Activated CD8-positive, alpha-beta memory T cell treated with anti-CD3 and anti-CD28 coated beads, Interleukin-2, amount 50 U/mL, for 48 hours (primary cell): ENCODE data around the gene GZMM.

ENCODE experiments used
- DNase-seq: peaks from one replicate; pipeline ENCODE4 v3.0.0-alpha.2; 2020

The GZMM gene

DNA sequence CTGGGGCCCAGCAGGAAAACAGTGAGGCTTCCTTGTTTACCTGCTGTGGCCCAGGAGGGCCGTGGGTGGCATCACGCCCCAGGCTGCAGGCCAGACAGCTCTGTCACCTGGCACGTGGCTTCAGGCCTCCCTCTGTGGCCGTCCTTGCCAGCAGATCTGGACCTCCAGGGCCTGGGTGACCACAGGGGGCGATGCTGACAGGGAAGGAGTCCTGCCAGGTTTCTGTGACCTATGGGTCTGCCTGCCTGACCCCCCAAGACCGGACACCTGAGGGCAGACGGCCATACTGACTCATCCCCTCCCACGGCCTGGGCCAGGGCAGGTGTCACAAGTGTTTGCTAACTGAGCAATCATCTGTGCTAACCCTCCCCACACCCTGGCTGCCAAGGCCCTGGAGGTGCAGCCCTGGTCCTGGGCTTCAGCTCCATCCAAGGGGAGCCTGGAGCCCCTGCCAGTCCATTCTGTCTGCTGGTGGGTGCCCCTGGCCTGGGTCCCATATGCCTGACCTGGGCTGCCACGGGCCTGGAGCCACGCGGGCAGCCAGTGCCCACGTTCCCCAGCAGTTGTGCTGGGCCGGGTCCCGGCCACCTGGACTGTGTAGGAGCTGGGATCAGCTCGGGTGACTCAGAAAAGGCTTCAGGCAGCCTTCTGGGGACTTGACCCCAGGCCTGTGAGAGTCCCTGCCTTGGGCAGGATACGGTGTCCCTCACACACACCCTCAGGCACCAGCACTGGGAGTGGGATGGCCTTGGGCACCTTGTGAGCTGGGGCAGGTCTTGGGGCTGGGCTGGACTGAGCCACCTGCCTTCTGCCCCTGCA is 8.6 kb upstream of the GZMM start:
- no peak for DNase-seq

- DNase-seq = no peak
Measured at GRCh38 chr19:536031-536880, 7.6 kb upstream of the GZMM start.

DNA sequence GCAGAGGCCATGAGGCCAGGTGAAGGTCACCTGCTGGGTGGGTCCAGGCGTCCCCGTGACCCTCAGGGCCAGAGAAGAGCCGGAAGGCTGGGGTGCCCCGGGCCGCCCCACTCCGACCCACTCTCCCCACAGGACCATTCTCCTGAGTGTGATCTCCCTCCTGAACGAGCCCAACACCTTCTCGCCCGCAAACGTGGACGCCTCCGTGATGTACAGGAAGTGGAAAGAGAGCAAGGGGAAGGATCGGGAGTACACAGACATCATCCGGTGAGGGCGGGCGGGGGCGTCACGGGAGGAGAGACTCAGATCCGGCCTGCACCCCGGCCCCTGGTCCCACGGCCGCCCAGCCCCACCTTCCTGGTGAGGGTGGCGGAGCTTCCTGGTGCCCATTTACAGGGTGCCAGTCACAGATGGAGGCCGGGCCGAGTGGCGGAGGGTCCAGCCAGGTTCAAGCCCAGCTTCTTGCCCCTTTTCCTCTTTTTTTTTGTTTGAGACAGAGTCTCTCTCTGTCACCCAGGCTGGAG is 6.9 kb upstream of the GZMM start:
- DNase-seq = no peak

- no peak for DNase-seq
Measured at GRCh38 chr19:538641-539428, 5.0 kb upstream of the GZMM start.

DNA sequence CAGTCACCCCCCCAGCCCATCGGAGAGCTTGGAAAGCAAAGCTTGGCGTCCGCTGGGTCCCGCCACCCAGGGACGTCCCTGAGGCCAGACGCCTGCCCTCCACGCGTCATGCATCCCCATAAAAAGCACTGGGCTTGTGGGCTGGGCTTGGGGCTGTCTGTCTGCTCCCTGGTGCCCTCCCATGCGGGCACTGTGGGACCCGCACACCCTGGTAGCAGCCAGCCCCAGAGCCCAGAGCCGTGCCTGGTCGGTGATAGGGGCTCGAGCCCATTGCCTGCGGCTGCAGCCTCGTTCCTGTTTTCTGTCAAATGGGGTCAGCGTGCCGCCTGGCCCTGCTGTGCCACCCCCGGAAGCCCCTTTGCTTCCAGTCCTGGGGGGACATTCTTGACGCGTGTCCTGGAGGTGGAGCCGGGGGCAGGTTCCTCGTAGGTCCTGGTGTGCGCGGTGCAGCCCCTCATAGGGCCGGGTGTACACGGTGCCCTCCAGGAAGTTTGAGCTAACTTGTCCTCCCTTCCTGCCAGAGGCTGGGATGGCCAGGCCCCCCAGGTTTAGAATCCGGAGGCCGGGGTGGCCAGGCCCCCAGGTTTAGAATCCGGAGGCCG is 4.3 kb upstream of the GZMM start:
- no peak for DNase-seq

DNA sequence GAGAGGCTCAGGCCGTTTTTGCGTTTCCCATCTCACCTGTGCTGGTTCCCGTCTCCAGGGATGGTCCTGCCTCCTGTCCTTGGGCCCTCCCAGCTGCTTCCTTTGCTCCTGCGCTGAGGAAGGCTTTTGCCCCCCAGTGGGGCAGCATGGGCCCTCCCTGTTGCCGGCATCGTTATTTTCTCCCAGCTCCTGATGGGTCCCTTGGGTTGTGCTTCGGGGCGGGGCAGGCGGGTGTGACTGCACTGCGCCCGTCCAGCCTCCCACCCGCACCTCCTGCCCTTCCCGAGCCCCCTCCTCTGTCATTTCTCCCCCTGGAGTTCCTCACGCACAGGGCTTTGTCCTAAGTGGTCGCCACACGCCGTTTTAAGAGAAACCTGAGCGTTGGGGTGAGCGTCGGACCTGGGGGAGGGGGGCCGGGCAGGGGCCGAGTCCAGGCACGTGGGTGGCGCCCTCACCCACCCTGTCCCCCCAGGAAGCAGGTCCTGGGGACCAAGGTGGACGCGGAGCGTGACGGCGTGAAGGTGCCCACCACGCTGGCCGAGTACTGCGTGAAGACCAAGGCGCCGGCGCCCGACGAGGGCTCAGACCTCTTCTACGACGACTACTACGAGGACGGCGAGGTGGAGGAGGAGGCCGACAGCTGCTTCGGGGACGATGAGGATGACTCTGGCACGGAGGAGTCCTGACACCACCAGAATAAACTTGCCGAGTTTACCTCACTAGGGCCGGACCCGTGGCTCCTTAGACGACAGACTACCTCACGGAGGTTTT is 2.8 kb upstream of the GZMM start:
- no peak for DNase-seq

DNA sequence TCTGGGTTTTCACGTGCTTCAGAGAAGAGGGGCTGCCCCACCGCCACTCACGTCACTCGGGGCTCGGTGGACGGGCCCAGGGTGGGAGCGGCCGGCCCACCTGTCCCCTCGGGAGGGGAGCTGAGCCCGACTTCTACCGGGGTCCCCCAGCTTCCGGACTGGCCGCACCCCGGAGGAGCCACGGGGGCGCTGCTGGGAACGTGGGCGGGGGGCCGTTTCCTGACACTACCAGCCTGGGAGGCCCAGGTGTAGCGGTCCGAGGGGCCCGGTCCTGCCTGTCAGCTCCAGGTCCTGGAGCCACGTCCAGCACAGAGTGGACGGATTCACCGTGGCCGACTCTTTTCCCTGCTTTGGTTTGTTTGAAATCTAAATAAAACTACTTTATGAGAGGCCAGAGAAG is 2.2 kb upstream of the GZMM start:
- no peak for DNase-seq

DNA sequence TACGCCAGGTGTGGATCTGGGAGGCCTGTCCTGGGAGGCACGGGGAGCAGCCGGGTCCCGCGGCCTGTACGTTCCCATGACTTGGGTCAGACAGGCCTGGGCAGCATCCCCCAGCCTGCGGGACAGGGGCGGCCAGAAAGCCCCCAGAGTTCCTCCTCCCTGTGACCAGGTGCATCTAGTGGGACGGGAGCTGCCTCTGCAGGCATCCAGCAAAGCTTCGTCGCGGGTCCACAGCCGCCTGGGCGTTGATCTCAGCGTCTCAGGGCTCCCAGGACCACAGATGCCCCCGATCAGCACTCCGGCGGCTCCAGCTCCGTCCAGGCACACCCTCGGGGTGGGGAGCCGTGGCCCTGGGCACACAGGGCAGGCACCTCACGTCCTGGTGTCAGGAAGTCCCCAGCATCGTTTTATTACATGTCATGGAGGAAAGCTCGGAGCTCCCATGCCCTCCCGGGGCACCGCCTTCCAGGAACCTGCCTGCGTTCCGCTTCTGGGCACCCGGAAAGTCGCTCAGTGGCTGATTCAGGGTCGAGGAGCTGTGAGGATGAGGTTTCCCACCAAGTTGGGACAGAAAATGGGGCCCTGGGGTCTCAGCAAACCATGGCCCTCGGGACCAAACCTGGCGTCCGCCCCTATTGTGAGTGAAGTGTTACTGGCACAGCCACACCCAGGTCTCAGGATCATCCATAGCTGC is 1.5 kb upstream of the GZMM start:
- no peak for DNase-seq

GRCh38 chr19:547117-547516 is 3.3 kb downstream of the GZMM start:
- DNase-seq = no peak

DNA sequence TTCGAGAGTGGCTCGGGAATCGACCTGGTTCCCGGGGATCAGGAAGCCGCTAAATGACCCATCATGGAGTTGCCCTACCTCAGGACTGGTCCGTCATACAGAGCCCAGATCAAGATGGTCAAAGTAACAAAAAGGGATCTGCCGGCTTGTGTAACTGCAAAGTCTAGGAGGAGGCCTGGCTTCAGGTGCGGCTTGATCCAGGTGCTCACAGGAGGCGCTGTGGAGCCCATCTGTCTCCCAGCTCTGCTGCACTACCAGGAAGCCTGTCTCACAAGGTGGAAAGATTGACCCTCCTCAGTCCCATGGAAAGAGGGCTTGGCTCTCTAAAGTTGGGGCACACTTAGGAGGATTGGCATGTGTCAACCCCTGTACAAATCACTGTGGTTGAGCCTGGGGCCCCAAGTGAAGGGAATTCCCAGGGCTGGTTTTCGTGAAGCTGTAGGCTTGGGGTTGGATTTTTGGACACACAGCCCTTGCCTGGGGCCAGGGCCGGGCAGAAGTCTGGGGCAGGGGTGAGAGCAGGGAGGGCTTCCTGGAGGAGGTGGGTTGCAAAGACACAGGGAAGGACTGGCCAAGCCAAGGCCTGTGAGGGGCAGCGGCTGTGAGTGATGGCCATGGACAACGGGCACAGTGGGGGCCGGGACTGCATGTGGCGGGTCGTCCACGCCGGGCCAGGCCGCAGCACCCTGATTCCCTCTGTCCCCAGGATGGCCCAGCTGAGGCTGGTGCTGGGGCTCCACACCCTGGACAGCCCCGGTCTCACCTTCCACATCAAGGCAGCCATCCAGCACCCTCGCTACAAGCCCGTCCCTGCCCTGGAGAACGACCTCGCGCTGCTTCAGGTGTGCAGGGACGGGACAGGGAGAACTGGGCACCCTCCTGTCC is 4.2 kb downstream of the GZMM start:
- DNase-seq = no peak

GRCh38 chr19:548886-549830 is 5.3 kb downstream of the GZMM start:
- no peak for DNase-seq

DNA sequence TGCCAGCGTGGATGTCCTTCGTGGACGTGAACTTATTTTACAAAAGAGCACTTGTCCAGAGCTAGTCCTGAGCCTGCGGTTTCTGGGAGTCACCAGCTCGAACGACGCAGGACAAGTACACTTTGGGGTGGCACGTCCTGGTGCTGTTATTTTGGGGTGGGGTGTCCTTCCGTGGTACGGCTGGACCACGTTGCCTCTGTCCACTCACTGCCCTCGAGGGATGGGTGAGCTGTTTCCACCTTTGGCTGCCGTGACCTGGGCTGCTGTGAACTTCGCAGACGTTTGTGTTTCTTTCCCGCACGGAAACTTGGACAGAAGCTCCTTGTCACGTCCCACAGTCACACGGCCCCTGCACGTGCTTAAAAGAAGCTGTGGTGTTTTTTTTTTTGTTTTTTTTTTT is 11.0 kb downstream of the GZMM start:
- no peak for DNase-seq

DNA sequence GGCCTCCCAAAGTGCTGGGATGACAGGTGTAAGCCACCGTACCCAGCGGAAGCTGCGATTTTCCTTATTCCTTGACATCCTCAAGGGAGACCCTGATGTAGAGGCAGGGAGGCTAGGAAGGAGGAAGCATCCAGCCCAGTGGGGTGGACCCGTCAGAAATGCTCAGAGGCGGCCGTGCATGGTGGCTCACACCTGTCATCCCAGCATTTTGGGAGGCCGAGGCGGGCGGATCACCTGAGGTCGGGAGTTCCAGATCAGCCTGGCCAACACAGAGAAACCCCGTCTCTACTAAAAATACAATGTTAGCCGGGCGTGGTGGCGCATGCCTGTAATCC is 11.6 kb downstream of the GZMM start:
- no peak for DNase-seq

DNA sequence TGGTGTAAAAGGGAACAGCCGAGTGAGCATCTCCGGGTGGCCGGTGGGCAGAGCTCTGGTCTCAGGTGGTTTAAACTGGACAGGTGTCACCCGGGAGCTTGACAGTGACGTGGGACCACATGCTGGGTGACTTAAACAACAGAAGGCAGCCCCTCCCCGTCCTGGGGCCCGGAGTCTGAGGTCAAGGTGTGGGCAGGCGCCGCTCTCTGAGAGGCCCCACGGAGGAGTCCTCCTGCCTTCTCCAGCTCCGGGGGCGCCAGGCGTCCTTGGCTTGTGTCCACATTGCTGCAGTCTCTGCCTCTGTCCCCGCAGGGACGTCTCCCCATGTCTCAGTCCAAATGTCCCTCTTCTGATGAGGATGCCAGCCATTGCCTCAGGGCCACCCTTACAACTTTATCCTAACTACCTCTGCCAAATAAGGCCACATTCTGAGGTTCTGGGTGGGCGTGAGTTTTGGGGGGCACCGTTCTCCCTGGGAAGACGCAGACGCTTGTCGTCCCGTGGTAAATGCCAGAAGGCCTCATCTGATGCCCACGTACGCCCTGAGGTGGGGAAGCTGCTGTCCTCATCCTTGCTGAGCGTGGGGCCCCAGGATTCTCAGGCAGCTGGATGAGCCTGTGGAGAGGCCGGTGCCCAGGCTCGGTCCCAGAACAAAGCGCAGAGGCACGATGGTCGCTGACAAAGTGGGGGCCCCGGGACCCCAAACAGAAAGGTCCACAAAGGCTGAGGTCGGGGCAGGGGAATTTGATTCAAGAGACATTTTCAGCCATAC is 12.9 kb downstream of the GZMM start:
- DNase-seq = no peak

GRCh38 chr19:558770-559439 is 15.1 kb downstream of the GZMM start:
- DNase-seq = no peak

- DNase-seq = no peak
Measured at GRCh38 chr19:560121-560520, 16.3 kb downstream of the GZMM start.

DNA sequence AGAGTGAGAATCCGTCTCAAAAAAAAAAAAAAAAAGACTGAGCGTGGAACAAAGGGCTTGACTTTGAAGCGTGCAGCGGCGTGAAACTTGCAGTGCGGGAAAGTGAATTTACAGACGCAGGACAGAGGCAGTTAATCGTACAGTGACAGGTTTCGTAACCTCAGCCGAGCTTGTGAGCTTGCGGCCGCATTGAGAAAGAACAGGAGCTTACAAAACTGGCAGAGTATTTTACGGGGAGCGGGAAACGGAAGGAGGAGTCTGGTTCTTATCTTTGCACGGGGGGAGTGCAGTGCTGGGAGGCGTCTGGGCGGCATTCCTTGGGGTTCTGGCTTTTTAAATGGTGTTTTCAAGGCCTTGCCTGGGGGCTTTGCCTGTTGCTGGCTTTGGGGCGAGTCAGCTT is 22.6 kb downstream of the GZMM start:
- no peak for DNase-seq

- no peak for DNase-seq
Measured at GRCh38 chr19:566844-567243, 23.0 kb downstream of the GZMM start.
